ENCODE results near the gene PCYT1A. TPM values are rescaled to one million over a fixed set of nuclear protein-coding genes. Genes with fewer than 3 reads are reported as not detected.
A peak's percentile ranks its signal among the peaks of the same experiment; 100 is the strongest.

PCYT1A gene
- total and polyA plus RNA-seq, 4 experiments from 2014 or later = 11.0 to 73.7 (median 47.8) TPM

- no peak overlapping the region for H3K4me3 ChIP-seq (ENCODE audit: low read length in 2 of 2)
- Mint-ChIP-seq H3K4me3 (peak overlapping the region in 6 of 8 donors; percentile 20 to 82 (median 38)), H3K36me3 (peaks cover 0 to 1% of the 10 kb centered on the region in 2 donors), H3K27me3 (no peaks in the 10 kb centered on the region), H3K4me1 (peaks cover 12 to 51% (median 20%) of the 10 kb centered on the region in 4 donors), H3K9me3 (no peaks in the 10 kb centered on the region), H3K27ac (peak overlapping the region; percentile 95 to 99 (median 97))
- H3K9me3 ChIP-seq (ENCODE audit: control insufficient read depth in 1 of 2, low read length in 2 of 2) = no peaks in the 10 kb centered on the region
- H3K36me3 ChIP-seq (ENCODE audit: insufficient read depth, low read length) = no peaks in the 10 kb centered on the region
- H3K27ac ChIP-seq (ENCODE audit: low read depth, low read length) = peak overlapping the region; percentile 75
- POLR2A ChIA-PET (ENCODE audit: partially characterized antibody) = interaction anchor here (1.1 to 4.3 kb wide), 6 partner anchors 13 to 126 kb away, joined by 3 to 70 read pairs (median 12); partner anchors contain the start of gene TFRC
- H3K27me3 ChIP-seq (ENCODE audit: insufficient read depth, low read length) = no peaks in the 10 kb centered on the region
- intact Hi-C loops (cut with micrococcal nuclease) = loop anchor here (10.0 kb wide), 1 partner anchor 338 kb away; no protein-coding TSS in a partner anchor
- peaks cover 44% of the 10 kb centered on the region for H3K4me1 ChIP-seq (ENCODE audit: insufficient read depth, low read length)
- CTCF ChIA-PET (ENCODE audit: partially characterized antibody) = interaction anchor here (2.1 to 15.5 kb wide), 3 partner anchors 11 to 119 kb away, joined by 7 to 569 read pairs (median 12); no protein-coding TSS in a partner anchor
- no peak for DNase-seq
Observed at GRCh38 chr3:196193133-196193735, 94.3 kb downstream of the PCYT1A start.

GRCh38 chr3:196192524-196193051 is 94.9 kb downstream of the PCYT1A start:
- peak overlapping the region in 1 of 2 donors; percentile 34 for H3K4me3 ChIP-seq (ENCODE audit: low read length in 2 of 2)

GRCh38 chr3:196192036-196192523 is 95.4 kb downstream of the PCYT1A start:
- Histone ChIP-seq H3K9me3 (ENCODE audit: control insufficient read depth in 1 of 2, low read length in 2 of 2) (no peaks in the 10 kb centered on the region), H3K27ac (ENCODE audit: low read depth, low read length) (peak overlapping the region; percentile 75), H3K4me1 (ENCODE audit: insufficient read depth, low read length) (peaks cover 47% of the 10 kb centered on the region), H3K27me3 (ENCODE audit: insufficient read depth, low read length) (no peaks in the 10 kb centered on the region), H3K36me3 (ENCODE audit: insufficient read depth, low read length) (no peaks in the 10 kb centered on the region), H3K4me3 (ENCODE audit: low read length in 2 of 2) (peak overlapping the region in 1 of 2 donors; percentile 34)
- no peaks in the 10 kb centered on the region for H3K27me3 Mint-ChIP-seq
- no peaks in the 10 kb centered on the region for H3K9me3 Mint-ChIP-seq
- ChIA-PET POLR2A (ENCODE audit: partially characterized antibody) (interaction anchor here (0.8 to 4.3 kb wide), 7 partner anchors 12 to 127 kb away, joined by 3 to 70 read pairs (median 5); partner anchors contain the start of gene TFRC), CTCF (ENCODE audit: partially characterized antibody) (interaction anchor here (2.1 to 15.5 kb wide), 3 partner anchors 10 to 118 kb away, joined by 7 to 569 read pairs (median 12); no protein-coding TSS in a partner anchor)
- peaks cover 0 to 1% of the 10 kb centered on the region in 2 donors for H3K36me3 Mint-ChIP-seq
- peak; percentile 47 to 83 (median 59) for DNase-seq
- H3K27ac Mint-ChIP-seq = peak overlapping the region; percentile 95 to 99 (median 97)
- H3K4me1 Mint-ChIP-seq = peaks cover 14 to 54% (median 22%) of the 10 kb centered on the region in 4 donors
- H3K4me3 Mint-ChIP-seq = peak overlapping the region in 7 of 8 donors; percentile 33 to 85 (median 66)
- intact Hi-C loops (cut with micrococcal nuclease) = loop anchor here (1.0 to 10.0 kb wide), 3 partner anchors 13 to 337 kb away; no protein-coding TSS in a partner anchor

More at GRCh38 chr3:196192524-196193051, 94.9 kb downstream of the PCYT1A start:
- CTCF ChIA-PET (ENCODE audit: partially characterized antibody) = interaction anchor here (2.1 to 15.5 kb wide), 3 partner anchors 10 to 118 kb away, joined by 7 to 569 read pairs (median 12); no protein-coding TSS in a partner anchor
- intact Hi-C loops (cut with micrococcal nuclease) = loop anchor here (1.0 to 10.0 kb wide), 3 partner anchors 13 to 338 kb away; no protein-coding TSS in a partner anchor
- no peaks in the 10 kb centered on the region for H3K9me3 Mint-ChIP-seq
- peak; percentile 27 to 55 (median 43) for DNase-seq
- no peaks in the 10 kb centered on the region for H3K36me3 ChIP-seq (ENCODE audit: insufficient read depth, low read length)
- no peaks in the 10 kb centered on the region for H3K27me3 ChIP-seq (ENCODE audit: insufficient read depth, low read length)
- no peaks in the 10 kb centered on the region for H3K27me3 Mint-ChIP-seq
- POLR2A ChIA-PET (ENCODE audit: partially characterized antibody) = interaction anchor here (0.8 to 4.3 kb wide), 7 partner anchors 12 to 128 kb away, joined by 3 to 70 read pairs (median 5); partner anchors contain the start of gene TFRC
- peak overlapping the region; percentile 75 for H3K27ac ChIP-seq (ENCODE audit: low read depth, low read length)
- peak overlapping the region; percentile 95 to 99 (median 97) for H3K27ac Mint-ChIP-seq
- no peaks in the 10 kb centered on the region for H3K9me3 ChIP-seq (ENCODE audit: control insufficient read depth in 1 of 2, low read length in 2 of 2)
- H3K4me3 Mint-ChIP-seq = peak overlapping the region in 7 of 8 donors; percentile 33 to 85 (median 66)
- H3K4me1 Mint-ChIP-seq = peaks cover 12 to 51% (median 20%) of the 10 kb centered on the region in 4 donors
- peaks cover 0 to 1% of the 10 kb centered on the region in 2 donors for H3K36me3 Mint-ChIP-seq
- H3K4me1 ChIP-seq (ENCODE audit: insufficient read depth, low read length) = peaks cover 44% of the 10 kb centered on the region

GRCh38 chr3:196189566-196190347 is 97.8 kb downstream of the PCYT1A start:
- Histone ChIP-seq H3K4me3 (ENCODE audit: low read length in 2 of 2) (no peak overlapping the region), H3K4me1 (ENCODE audit: insufficient read depth, low read length) (peaks cover 39% of the 10 kb centered on the region), H3K9me3 (ENCODE audit: control insufficient read depth in 1 of 2, low read length in 2 of 2) (no peaks in the 10 kb centered on the region), H3K27me3 (ENCODE audit: insufficient read depth, low read length) (no peaks in the 10 kb centered on the region), H3K36me3 (ENCODE audit: insufficient read depth, low read length) (no peaks in the 10 kb centered on the region), H3K27ac (ENCODE audit: low read depth, low read length) (no peak overlapping the region)
- Mint-ChIP-seq H3K4me1 (peaks cover 19 to 46% (median 30%) of the 10 kb centered on the region in 4 donors), H3K9me3 (no peaks in the 10 kb centered on the region), H3K27me3 (no peaks in the 10 kb centered on the region), H3K36me3 (peaks cover 0 to 1% of the 10 kb centered on the region in 2 donors), H3K27ac (peak overlapping the region in 3 of 7 donors; percentile 42 to 60 (median 44)), H3K4me3 (no peak overlapping the region)
- intact Hi-C loops (cut with micrococcal nuclease) = loop anchor here (10.0 kb wide), 1 partner anchor 335 kb away; no protein-coding TSS in a partner anchor
- CTCF ChIA-PET (ENCODE audit: partially characterized antibody) = interaction anchor here (1.0 to 15.5 kb wide), 2 partner anchors 18 to 116 kb away, joined by 3 to 569 read pairs; no protein-coding TSS in a partner anchor
- POLR2A ChIA-PET (ENCODE audit: partially characterized antibody) = interaction anchor here (0.6 to 4.8 kb wide), 3 partner anchors 10 to 116 kb away, joined by 3 to 26 read pairs (median 20); no protein-coding TSS in a partner anchor
- no peak for DNase-seq

- peak in 1 of 5 donors; percentile 59 for DNase-seq
- CTCF ChIA-PET (ENCODE audit: partially characterized antibody) = interaction anchor here (2.8 to 4.3 kb wide), 2 partner anchors 10 to 114 kb away, joined by 11 to 30 read pairs; no protein-coding TSS in a partner anchor
- POLR2A ChIA-PET (ENCODE audit: partially characterized antibody) = interaction anchor here (0.5 to 4.8 kb wide), 3 partner anchors 9 to 114 kb away, joined by 3 to 26 read pairs (median 4); no protein-coding TSS in a partner anchor
- Histone ChIP-seq H3K27me3 (ENCODE audit: insufficient read depth, low read length) (no peaks in the 10 kb centered on the region), H3K27ac (ENCODE audit: low read depth, low read length) (peak overlapping the region; percentile 63), H3K4me3 (ENCODE audit: low read length in 2 of 2) (no peak overlapping the region), H3K4me1 (ENCODE audit: insufficient read depth, low read length) (peaks cover 44% of the 10 kb centered on the region), H3K9me3 (ENCODE audit: control insufficient read depth in 1 of 2, low read length in 2 of 2) (no peaks in the 10 kb centered on the region), H3K36me3 (ENCODE audit: insufficient read depth, low read length) (no peaks in the 10 kb centered on the region)
- Mint-ChIP-seq H3K27ac (peak overlapping the region; percentile 62 to 96 (median 92)), H3K4me3 (peak overlapping the region; percentile 28 to 89 (median 72)), H3K9me3 (no peaks in the 10 kb centered on the region), H3K36me3 (no peaks in the 10 kb centered on the region), H3K4me1 (peaks cover 18 to 46% (median 30%) of the 10 kb centered on the region in 4 donors), H3K27me3 (no peaks in the 10 kb centered on the region)
- intact Hi-C loops (cut with micrococcal nuclease) = no loop called here
Observed at GRCh38 chr3:196186651-196187573, 100.6 kb downstream of the PCYT1A start.

GRCh38 chr3:196184881-196185280 is 102.6 kb downstream of the PCYT1A start:
- no peak for DNase-seq
- H3K4me3 ChIP-seq (ENCODE audit: low read length in 2 of 2) = no peak overlapping the region
- Mint-ChIP-seq H3K4me1 (peaks cover 29 to 56% (median 42%) of the 10 kb centered on the region in 4 donors), H3K27ac (peak overlapping the region in 1 of 7 donors; percentile 8), H3K36me3 (no peaks in the 10 kb centered on the region), H3K9me3 (no peaks in the 10 kb centered on the region), H3K27me3 (no peaks in the 10 kb centered on the region), H3K4me3 (no peak overlapping the region)
- H3K27ac ChIP-seq (ENCODE audit: low read depth, low read length) = no peak overlapping the region
- H3K4me1 ChIP-seq (ENCODE audit: insufficient read depth, low read length) = peaks cover 56% of the 10 kb centered on the region
- no peaks in the 10 kb centered on the region for H3K9me3 ChIP-seq (ENCODE audit: control insufficient read depth in 1 of 2, low read length in 2 of 2)
- no peaks in the 10 kb centered on the region for H3K36me3 ChIP-seq (ENCODE audit: insufficient read depth, low read length)
- ChIA-PET POLR2A (ENCODE audit: partially characterized antibody) (no interaction called here), CTCF (ENCODE audit: partially characterized antibody) (interaction anchor here (4.3 kb wide), 1 partner anchor 111 kb away, joined by 30 read pairs; no protein-coding TSS in a partner anchor)
- H3K27me3 ChIP-seq (ENCODE audit: insufficient read depth, low read length) = no peaks in the 10 kb centered on the region
- intact Hi-C loops (cut with micrococcal nuclease) = no loop called here
